IPS DF 4.7 (cell line): ENCODE data around the gene PRDM12.

Experiments
- DNase-seq: peaks from one replicate; pipeline ENCODE4 v3.0.0-alpha.2; 2013; ENCODE audit warnings: low spot score; ENCODE audit errors: extremely low read depth

PRDM12 gene

GRCh38 chr9:130688072-130688471, 23.7 kb downstream of the PRDM12 start:
- DNase-seq = no peak

- no peak for DNase-seq
Measured at GRCh38 chr9:130689572-130689936, 25.2 kb downstream of the PRDM12 start.

- no peak for DNase-seq
Measured at GRCh38 chr9:130689937-130690700, 25.7 kb downstream of the PRDM12 start.

- DNase-seq = no peak
Measured at GRCh38 chr9:130692321-130692720, 27.9 kb downstream of the PRDM12 start.

- no peak for DNase-seq
Measured at GRCh38 chr9:130693101-130693425, 28.7 kb downstream of the PRDM12 start.

GRCh38 chr9:130693426-130694191, 29.2 kb downstream of the PRDM12 start, which contains the start of gene EXOSC2:
Gene EXOSC2 (plus strand): TSS chr9:130693780. CDS start chr9:130693792, 12 bp downstream.
- no peak for DNase-seq

GRCh38 chr9:130694205-130694604, 29.8 kb downstream of the PRDM12 start:
- DNase-seq = no peak

GRCh38 chr9:130696139-130696650, 31.8 kb downstream of the PRDM12 start:
- DNase-seq = no peak

- no peak for DNase-seq
Measured at GRCh38 chr9:130696996-130697395, 32.6 kb downstream of the PRDM12 start.

GRCh38 chr9:130698514-130698913, 34.1 kb downstream of the PRDM12 start:
- DNase-seq = no peak

- DNase-seq = no peak
Measured at GRCh38 chr9:130699047-130699446, 34.7 kb downstream of the PRDM12 start.

GRCh38 chr9:130701059-130702022, 36.9 kb downstream of the PRDM12 start:
- no peak for DNase-seq

- no peak for DNase-seq
Measured at GRCh38 chr9:130703501-130703900, 39.1 kb downstream of the PRDM12 start.

GRCh38 chr9:130707225-130707976, 43.0 kb downstream of the PRDM12 start:
- no peak for DNase-seq

GRCh38 chr9:130710822-130711352, 46.5 kb downstream of the PRDM12 start:
- no peak for DNase-seq

GRCh38 chr9:130711469-130711868, 47.1 kb downstream of the PRDM12 start:
- no peak for DNase-seq

- peak; percentile 86 for DNase-seq
Measured at GRCh38 chr9:130712564-130713285, 48.3 kb downstream of the PRDM12 start.

- DNase-seq = no peak
Measured at GRCh38 chr9:130713286-130713960, 49.0 kb downstream of the PRDM12 start.

- DNase-seq = no peak
Measured at GRCh38 chr9:130714586-130715110, 50.3 kb downstream of the PRDM12 start.
